HG02884 (cell line): Measurements from ENCODE around the gene VTI1A.

Experiments used
- ATAC-seq: cut with Tn5 transposase; IDR thresholded peaks from one replicate; pipeline ENCODE4 v1.9.1; 2021; ENCODE audit warnings: mild to moderate bottlenecking, moderate library complexity; ENCODE audit not compliant: unreplicated experiment

Gene VTI1A

DNA sequence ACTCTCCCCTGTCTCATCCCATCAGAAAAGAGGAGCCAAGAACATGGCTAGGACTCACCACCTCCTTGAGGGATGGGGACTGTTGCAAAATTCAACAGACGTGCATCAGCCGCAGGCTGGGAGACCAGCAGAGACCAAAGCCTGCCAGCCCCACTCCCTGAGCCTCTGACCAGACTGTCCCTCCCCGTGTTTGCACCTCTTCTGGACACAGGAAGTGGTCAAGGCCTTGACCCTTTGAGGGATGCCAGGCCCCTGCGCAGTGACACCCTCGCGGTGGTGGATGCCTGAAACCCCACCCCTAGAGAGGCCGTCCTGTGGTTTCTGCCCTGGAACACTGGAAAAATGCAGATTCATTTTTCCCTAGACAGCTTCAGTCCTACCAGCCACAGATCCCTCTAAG, 374.6 kb downstream of the VTI1A start:
- no peak for ATAC-seq

DNA sequence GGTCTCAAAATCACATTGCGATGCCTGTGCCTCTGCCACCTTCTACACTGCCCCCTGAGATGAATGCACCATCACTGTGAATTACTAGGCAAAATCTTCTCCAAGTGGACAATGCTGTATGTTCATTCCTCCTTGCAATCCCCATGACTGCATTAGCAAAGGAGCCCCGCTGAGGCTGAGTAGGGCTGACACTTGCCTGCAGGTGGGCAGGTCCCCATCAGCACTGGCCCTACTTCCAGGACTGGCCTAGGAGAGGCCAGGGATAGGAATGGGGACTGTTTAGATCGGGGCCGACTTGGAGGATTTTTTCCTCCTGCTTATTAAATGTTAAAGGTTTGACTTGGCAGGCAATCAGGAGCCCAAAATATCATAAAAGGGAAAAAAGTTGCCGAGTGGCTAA, 376.0 kb downstream of the VTI1A start:
- ATAC-seq = no peak

DNA sequence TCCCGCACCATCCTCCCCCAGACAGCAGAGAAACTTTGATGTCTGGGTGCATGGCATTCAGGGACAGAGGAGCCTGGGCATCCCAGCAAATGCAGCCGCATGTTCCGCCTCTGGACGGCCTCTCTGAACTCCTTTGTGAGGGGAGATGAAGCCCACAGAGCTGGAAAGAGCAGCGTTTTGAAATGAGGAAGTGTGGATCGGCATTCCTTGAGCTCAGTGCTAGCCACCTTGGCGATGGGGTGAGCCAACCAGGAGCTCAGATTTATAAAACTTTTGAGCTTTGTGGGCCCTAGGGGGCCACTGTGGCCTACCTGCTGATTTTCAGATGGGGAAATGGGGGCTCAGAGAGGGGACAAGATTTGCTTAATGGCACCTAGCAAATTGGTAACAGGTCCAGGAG, 376.6 kb downstream of the VTI1A start:
- ATAC-seq = no peak

GRCh38 chr10:112826018-112826697, 379.1 kb downstream of the VTI1A start:
- no peak for ATAC-seq

DNA sequence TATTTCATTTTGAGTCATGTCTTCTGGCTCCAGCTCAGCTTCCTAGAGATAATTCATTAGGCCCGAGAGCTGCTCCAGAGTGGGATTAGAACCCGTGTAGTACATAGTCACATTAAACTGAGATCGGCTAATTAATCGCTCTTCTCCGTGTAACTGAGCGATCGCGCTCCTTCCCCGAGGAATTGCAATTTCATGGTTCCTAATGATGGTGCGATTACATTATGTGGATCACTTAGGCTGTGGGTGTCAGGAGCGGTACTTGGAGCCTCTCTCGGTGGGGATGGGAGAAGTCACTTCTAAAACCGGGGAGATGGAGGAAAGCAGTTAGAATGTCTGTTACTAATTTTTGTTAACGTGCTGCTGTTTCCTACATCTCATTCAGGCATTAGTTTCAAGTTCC, 380.1 kb downstream of the VTI1A start:
- no peak for ATAC-seq

DNA sequence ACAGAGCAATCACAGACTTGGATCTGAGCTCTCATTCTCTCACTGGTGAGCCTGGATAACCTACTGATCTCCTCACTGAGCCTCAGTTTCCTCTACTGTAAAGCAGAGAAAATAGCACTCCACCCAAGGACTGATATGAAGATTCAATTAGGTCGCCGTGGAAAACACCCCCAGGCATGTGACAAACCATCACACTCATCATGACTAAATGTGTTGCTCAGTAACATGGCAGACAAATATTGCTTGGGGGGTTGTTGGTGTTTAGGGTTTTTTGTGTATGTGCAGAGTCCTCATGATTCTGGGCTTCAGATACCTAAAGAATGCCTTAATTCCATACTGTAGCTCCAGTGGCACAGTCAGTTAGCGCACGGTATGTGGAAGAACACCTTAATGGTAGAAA, 380.9 kb downstream of the VTI1A start:
- ATAC-seq = no peak

DNA sequence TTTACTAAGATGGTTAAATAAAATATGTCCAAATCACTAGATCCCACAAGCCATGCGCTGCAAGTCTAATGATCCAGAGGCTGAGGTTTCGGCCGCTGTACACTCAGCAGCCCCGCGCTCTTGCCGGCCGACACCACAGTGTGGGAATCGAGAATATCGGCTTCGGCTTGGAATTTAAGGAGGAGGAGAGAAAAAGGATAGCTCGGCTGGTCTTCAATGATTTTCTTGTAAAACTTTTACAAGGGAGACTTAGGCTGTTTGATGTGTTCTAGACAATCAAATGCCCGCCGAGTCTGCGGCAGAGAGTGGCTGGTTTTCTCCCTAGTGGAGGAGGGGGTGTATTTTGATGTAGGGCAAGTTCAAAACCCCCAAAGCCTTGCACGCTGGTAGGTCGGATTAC, 384.8 kb downstream of the VTI1A start:
- ATAC-seq = no peak

GRCh38 chr10:112832361-112832878, 385.4 kb downstream of the VTI1A start:
- ATAC-seq = no peak

DNA sequence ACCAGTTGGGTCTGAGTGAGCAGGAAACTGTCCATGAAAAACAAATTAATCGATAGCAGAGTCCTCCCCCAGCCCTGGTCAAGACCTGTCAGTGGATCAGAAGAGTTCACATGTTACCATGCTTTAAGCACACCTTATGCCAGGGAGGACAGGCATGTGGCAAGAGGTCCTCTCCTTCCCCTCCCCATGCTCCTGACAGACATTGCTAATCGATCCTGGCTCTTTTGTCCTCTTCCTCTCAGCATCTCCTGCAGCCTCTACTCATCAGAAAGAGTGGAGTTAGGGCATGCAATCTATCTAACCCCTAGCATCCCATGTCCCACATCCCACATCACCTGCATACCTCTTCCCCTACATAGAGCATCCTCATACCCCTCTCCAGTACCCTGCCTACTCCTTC, 385.9 kb downstream of the VTI1A start:
- no peak for ATAC-seq

GRCh38 chr10:112834751-112835181, 387.8 kb downstream of the VTI1A start:
- ATAC-seq = no peak

GRCh38 chr10:112835217-112835715, 388.3 kb downstream of the VTI1A start:
- ATAC-seq = no peak

DNA sequence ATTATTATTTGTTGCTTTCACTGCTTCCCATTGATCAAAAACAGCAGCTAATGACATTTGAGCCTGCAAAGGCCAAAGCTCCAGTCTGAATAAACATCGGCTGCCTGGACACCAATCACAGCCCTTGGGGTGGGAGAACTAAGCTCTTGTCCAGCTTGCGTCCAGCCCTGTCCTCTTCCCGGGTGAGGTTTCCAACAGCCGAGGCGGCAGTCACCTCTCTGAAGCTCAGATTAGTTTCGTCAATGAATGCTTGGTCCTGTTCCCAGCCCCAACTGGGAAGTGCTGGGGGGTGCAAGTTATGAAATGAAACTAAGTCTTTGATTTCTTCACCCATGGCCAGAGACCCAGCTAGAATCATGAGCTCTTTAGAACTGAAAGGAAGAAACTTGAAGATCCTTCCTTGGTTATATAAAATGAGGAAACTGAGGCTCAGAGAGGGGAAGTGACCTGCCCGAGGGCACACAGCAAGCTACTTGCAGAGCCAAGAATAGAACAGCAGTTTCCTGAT, 389.0 kb downstream of the VTI1A start:
- no peak for ATAC-seq

- no peak for ATAC-seq
These were observed 391.9 kb downstream of the VTI1A start for GRCh38 chr10:112838784-112839481.

- ATAC-seq = no peak
These were observed 393.1 kb downstream of the VTI1A start for GRCh38 chr10:112839928-112840654.

- ATAC-seq = no peak
These were observed 394.5 kb downstream of the VTI1A start for GRCh38 chr10:112841549-112841948.

DNA sequence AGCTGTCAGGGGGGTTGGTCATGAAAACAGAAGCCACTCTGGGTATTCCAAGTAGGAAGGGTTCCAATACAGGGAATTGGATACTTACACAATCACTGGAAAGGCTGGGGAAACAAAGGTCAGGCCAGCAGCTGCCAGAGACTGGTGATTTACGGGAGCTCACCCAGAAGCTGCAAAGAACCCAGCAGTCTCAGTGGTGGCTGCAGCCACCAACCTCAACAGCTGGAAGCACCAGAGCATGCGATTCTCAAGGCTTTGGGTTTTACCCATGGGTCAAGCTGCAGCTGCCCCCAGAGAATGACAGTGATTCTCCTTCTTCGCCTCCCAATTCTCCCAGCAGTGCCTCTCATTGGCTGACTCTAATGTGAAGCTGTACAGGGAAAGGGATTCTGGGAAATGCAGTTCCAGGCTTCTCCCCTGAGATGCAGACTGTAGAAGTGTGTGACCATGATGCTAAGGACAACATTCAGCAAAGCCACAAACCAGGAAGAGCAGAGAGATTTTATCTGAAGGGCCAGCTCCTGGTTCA, 395.9 kb downstream of the VTI1A start:
- peak; percentile 80 for ATAC-seq

GRCh38 chr10:112843623-112844022, 396.6 kb downstream of the VTI1A start:
- ATAC-seq = no peak

- no peak for ATAC-seq
These were observed 397.9 kb downstream of the VTI1A start for GRCh38 chr10:112844681-112845544.

DNA sequence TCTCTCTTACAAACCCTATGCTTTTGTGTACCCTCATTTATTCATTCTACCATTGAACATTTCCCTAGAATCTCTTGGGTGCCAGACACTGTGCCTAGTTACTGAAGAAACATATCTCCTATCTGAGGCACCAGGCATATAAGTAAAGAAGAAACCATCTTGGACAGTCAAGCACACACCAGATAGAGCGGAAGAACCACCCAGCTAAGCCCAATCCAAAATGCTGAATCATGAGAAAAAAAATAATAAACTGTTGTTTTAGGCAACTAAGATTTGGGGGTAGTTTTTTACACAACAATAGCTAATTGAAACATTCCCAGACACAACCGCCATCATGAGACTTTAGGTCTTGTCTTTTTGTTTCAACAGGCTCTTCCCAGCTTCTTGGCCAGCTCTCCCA, 400.8 kb downstream of the VTI1A start:
- ATAC-seq = no peak

GRCh38 chr10:112848228-112848627, 401.2 kb downstream of the VTI1A start:
- ATAC-seq = no peak
